HAP-1 (cell line): Measurements from ENCODE around the gene SHROOM3.
"Not testable (repeated sequence)": the region's sequence is repeated elsewhere in the genome, so short reads cannot be mapped to it uniquely, and the experiment has no call there.

Experiments
- DNase-seq, 2 experiments: peaks; one replicate each; pipeline ENCODE4 v3.0.0-alpha.2; 2016 to 2020; ENCODE audit warnings: low spot score in 2 of 2
- H3K27me3 ChIP-seq: fragments of 250-450 bp; sonication (Bioruptor Pico); 2 replicates; pipeline ENCODE4 v1.5.1; 2020; ENCODE audit warnings: low read depth, mild to moderate bottlenecking, moderate library complexity
- H3K36me3 ChIP-seq: fragments of 250-450 bp; sonication (Bioruptor Pico); replicated peaks from 2 replicates; pipeline ENCODE4 v1.5.1; 2020; ENCODE audit warnings: mild to moderate bottlenecking
- H3K4me1 ChIP-seq: fragments of 250-450 bp; sonication (Bioruptor Pico); 2 replicates; pipeline ENCODE4 v1.5.1; 2020; ENCODE audit warnings: mild to moderate bottlenecking
- H3K4me3 ChIP-seq: fragments of 250-450 bp; sonication (Bioruptor Pico); 2 replicates; pipeline ENCODE4 v1.5.1; 2020; ENCODE audit warnings: mild to moderate bottlenecking, moderate library complexity
- H3K9me3 ChIP-seq: fragments of 250-450 bp; sonication (Bioruptor Pico); 2 replicates; pipeline ENCODE4 v1.5.1; 2020; ENCODE audit warnings: mild to moderate bottlenecking, moderate library complexity
- in situ Hi-C: fragments of 300-500 bp; cut with MboI; formaldehyde crosslinking; loops from 3 replicates; pipeline ENCODE4 v1.14.3; 2020; ENCODE audit warnings: low sequenced_read_pairs, inconsistent platforms, mixed read lengths

SHROOM3 gene

GRCh38 chr4:76454073-76454472 lies 19.0 kb downstream of the SHROOM3 start:
- H3K4me3 ChIP-seq, H3K9me3 ChIP-seq, in situ Hi-C loops: not testable (repeated sequence)

DNA sequence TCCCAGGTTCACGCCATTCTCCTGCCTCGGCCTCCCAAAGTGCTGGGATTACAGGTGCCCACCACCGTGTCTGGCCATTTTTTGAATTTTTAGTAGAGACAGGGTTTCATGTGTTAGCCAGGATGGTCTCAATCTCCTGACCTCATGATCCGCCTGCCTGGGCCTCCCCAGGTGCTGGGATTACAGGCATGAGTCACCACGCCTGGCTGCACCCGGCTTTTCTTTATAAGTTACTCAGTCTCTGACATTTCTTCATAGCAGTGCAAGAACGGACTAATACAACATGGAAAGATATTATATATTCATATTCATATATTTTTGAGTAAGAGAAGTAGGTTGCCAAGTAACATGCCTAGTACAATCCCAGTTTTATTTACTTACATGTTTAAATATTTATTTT lies 22.9 kb downstream of the SHROOM3 start:
- DNase-seq, result peak in 1 of 2 experiments; percentile 63

More at GRCh38 chr4:76454073-76454472, 19.0 kb downstream of the SHROOM3 start:
- not testable (repeated sequence) for DNase-seq, H3K27me3 ChIP-seq, H3K36me3 ChIP-seq
- peaks cover 77% of the 10 kb centered on the region for H3K4me1 ChIP-seq

GRCh38 chr4:76458297-76458696 lies 23.3 kb downstream of the SHROOM3 start:
- no peak for DNase-seq
- H3K4me3 ChIP-seq, result no peak overlapping the region
- H3K9me3 ChIP-seq, result no peaks in the 10 kb centered on the region; the same call in 1 of the 2 replicates
- in situ Hi-C loops, result no loop called here
- no peaks in the 10 kb centered on the region; the same call in 1 of the 2 replicates for H3K36me3 ChIP-seq
- peaks cover 56% of the 10 kb centered on the region for H3K4me1 ChIP-seq
- no peaks in the 10 kb centered on the region for H3K27me3 ChIP-seq

More for the DNA sequence above, 22.9 kb downstream of the SHROOM3 start:
- Histone ChIP-seq H3K36me3 (no peaks in the 10 kb centered on the region; the same call in 1 of the 2 replicates), H3K27me3 (no peaks in the 10 kb centered on the region), H3K4me3 (no peak overlapping the region), H3K4me1 (peaks cover 56% of the 10 kb centered on the region), H3K9me3 (no peaks in the 10 kb centered on the region; the same call in 1 of the 2 replicates)
- in situ Hi-C loops, result no loop called here

DNA sequence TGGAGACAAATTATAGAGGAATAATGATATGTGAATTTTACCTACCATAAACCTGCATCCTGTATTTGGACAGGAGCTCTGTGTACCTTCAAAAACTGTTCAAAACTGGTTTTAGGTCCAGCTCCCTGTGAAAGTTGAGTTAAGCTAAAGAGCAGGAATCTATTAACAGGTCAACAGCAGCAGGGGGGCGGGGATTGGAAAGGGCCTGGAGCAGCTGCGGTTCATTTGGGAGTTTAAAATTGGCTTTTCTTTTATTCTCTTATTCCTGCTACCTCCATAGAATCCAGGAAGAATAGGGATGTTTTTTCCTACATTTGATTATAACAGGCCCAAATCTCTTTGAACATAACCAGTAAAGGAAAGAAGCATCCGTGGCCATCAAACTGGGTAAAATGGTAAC lies 23.8 kb downstream of the SHROOM3 start:
- H3K4me3 ChIP-seq, result no peak overlapping the region
- peak in 1 of 2 experiments; percentile 85 for DNase-seq
- in situ Hi-C loops, result no loop called here
- no peaks in the 10 kb centered on the region; the same call in 1 of the 2 replicates for H3K36me3 ChIP-seq
- peaks cover 56% of the 10 kb centered on the region for H3K4me1 ChIP-seq
- no peaks in the 10 kb centered on the region for H3K27me3 ChIP-seq
- H3K9me3 ChIP-seq, result peaks cover 4% of the 10 kb centered on the region

DNA sequence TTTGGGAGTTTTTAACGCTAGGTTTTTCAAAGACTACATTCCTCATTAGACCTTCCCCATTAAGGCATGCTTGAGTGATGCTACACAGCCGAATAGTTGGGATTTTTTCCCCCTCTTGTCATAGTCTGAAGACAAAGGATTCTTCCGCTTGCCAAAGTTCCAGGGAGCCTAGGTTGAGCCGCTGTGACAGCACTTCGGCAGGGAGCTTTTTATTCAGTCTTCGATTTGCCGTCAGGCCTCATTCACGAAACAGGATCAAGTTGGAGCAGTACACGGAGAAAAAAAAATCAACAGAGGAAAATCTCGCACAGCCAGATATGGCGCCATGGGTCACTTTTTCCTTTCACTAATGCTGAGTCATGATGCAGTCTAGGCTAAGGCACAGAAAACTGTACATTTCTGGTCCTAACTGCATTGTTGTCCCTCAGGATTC lies 24.3 kb downstream of the SHROOM3 start:
- H3K4me3 ChIP-seq, result peak overlapping the region; percentile 2; the same call in 1 of the 2 replicates
- H3K9me3 ChIP-seq, result peaks cover 9% of the 10 kb centered on the region
- in situ Hi-C loops, result no loop called here
- DNase-seq, result peak; percentile 77 to 92
- no peaks in the 10 kb centered on the region for H3K27me3 ChIP-seq
- H3K36me3 ChIP-seq, result no peaks in the 10 kb centered on the region; the same call in 1 of the 2 replicates
- peaks cover 55% of the 10 kb centered on the region for H3K4me1 ChIP-seq

DNA sequence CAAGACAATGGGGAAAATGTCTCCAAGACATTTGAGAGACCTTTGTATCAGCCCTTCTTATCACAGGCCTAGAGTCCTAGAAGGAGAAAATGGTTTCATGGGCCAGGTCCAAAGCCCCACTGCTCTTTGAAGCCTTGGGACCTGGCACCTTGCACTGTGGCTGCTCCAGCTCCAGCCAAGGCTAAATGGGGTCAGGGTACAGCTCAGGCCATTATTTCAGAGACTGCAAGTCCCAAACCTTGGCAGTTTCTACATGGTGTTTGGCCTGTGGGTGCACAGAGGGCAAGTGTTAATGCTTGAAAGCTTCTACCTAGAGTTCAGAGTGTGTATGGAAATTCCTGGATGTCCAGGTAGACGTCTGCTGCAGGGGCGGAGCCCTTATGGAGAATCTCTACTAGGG lies 28.5 kb downstream of the SHROOM3 start:
- DNase-seq, result no peak
- Histone ChIP-seq H3K4me1 (peaks cover 17% of the 10 kb centered on the region), H3K9me3 (peaks cover 13% of the 10 kb centered on the region), H3K4me3 (no peak overlapping the region), H3K27me3 (no peaks in the 10 kb centered on the region), H3K36me3 (no peaks in the 10 kb centered on the region; the same call in 1 of the 2 replicates)
- in situ Hi-C loops, result no loop called here

GRCh38 chr4:76470064-76470463 lies 35.0 kb downstream of the SHROOM3 start:
- Histone ChIP-seq H3K36me3 (no peaks in the 10 kb centered on the region), H3K27me3 (no peaks in the 10 kb centered on the region), H3K9me3 (peaks cover 2% of the 10 kb centered on the region; the same call in 1 of the 2 replicates), H3K4me3 (no peak overlapping the region), H3K4me1 (peaks cover 2% of the 10 kb centered on the region; the same call in 1 of the 2 replicates)
- DNase-seq, result no peak
- in situ Hi-C loops, result no loop called here

DNA sequence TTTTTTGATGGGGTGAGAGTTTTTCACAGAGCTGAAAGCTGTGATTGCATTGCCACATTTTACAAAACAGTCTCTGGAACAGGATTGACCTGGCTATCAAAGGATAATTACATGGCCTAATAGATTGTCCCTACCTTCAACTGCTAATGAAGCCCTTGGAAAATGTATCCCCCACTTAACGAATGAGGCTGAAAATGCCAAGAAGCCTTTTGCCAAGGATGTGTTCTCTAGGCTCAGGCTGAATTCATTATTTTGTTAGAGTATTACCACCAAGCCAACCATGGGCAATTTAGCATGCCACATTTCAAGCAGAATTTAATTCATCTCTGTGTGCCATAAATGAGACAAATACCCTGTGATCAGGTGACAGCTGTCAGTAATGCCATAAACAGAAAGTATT lies 35.5 kb downstream of the SHROOM3 start:
- Histone ChIP-seq H3K36me3 (no peaks in the 10 kb centered on the region), H3K4me3 (no peak overlapping the region), H3K27me3 (no peaks in the 10 kb centered on the region), H3K4me1 (peaks cover 7% of the 10 kb centered on the region), H3K9me3 (peaks cover 2% of the 10 kb centered on the region; the same call in 1 of the 2 replicates)
- in situ Hi-C loops, result no loop called here
- no peak for DNase-seq

- in situ Hi-C loops, result no loop called here
- peaks cover 20% of the 10 kb centered on the region for H3K4me1 ChIP-seq
These were observed 41.5 kb downstream of the SHROOM3 start for GRCh38 chr4:76476571-76476970.

GRCh38 chr4:76484654-76485053 lies 49.6 kb downstream of the SHROOM3 start:
- 0 out of 2 replicates have a peak, but pooled peaks cover 5% of the 10 kb centered on the region for H3K9me3 ChIP-seq
- no peaks in the 10 kb centered on the region for H3K36me3 ChIP-seq
- H3K27me3 ChIP-seq, result no peaks in the 10 kb centered on the region
- peak in 1 of 2 experiments; percentile 23 for DNase-seq
- H3K4me1 ChIP-seq, result peaks cover 41% of the 10 kb centered on the region
- H3K4me3 ChIP-seq, result no peak overlapping the region
- in situ Hi-C loops, result no loop called here

More at GRCh38 chr4:76476571-76476970, 41.5 kb downstream of the SHROOM3 start:
- peaks cover 5% of the 10 kb centered on the region; the same call in 1 of the 2 replicates for H3K9me3 ChIP-seq
- DNase-seq, result peak in 1 of 2 experiments; percentile 33
- H3K36me3 ChIP-seq, result no peaks in the 10 kb centered on the region
- H3K27me3 ChIP-seq, result no peaks in the 10 kb centered on the region
- H3K4me3 ChIP-seq, result no peak overlapping the region

GRCh38 chr4:76485450-76485849 lies 50.4 kb downstream of the SHROOM3 start:
- H3K9me3 ChIP-seq, result peaks cover 5% of the 10 kb centered on the region; the same call in 1 of the 2 replicates
- H3K27me3 ChIP-seq, result no peaks in the 10 kb centered on the region
- peak; percentile 72 to 93 for DNase-seq
- no peaks in the 10 kb centered on the region for H3K36me3 ChIP-seq
- H3K4me1 ChIP-seq, result peaks cover 46% of the 10 kb centered on the region
- no peak overlapping the region for H3K4me3 ChIP-seq
- in situ Hi-C loops, result no loop called here

- Histone ChIP-seq H3K27me3 (no peaks in the 10 kb centered on the region), H3K4me3 (no peak overlapping the region), H3K36me3 (no peaks in the 10 kb centered on the region), H3K4me1 (peaks cover 46% of the 10 kb centered on the region), H3K9me3 (peaks cover 3% of the 10 kb centered on the region; the same call in 1 of the 2 replicates)
- in situ Hi-C loops, result no loop called here
- no peak for DNase-seq
These were observed 51.7 kb downstream of the SHROOM3 start for GRCh38 chr4:76486588-76487276.

GRCh38 chr4:76487621-76488020 lies 52.6 kb downstream of the SHROOM3 start:
- Histone ChIP-seq H3K9me3 (peaks cover 3% of the 10 kb centered on the region; the same call in 1 of the 2 replicates), H3K36me3 (no peaks in the 10 kb centered on the region), H3K4me3 (no peak overlapping the region), H3K4me1 (peaks cover 46% of the 10 kb centered on the region), H3K27me3 (no peaks in the 10 kb centered on the region)
- in situ Hi-C loops, result no loop called here
- no peak for DNase-seq

DNA sequence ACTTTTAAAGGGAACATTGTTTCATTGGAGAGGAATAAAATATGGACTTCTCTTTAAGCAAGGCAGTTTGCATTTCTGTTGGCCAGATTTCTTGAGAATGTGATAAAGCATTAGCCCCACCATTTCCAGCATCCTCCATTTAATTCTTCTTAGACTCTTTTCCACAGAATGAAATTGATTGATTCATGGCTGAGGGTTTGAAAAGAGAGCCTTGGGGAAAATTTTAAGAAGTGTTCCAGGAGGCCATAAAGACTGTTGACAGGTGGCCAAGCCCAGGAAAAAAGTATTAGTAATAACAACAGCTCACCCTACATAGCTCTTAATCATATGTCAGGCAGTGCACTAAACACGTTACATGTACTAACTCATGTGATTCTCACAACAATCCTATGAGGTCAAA lies 53.4 kb downstream of the SHROOM3 start:
- Histone ChIP-seq H3K9me3 (peaks cover 3% of the 10 kb centered on the region; the same call in 1 of the 2 replicates), H3K27me3 (no peaks in the 10 kb centered on the region), H3K36me3 (no peaks in the 10 kb centered on the region), H3K4me3 (no peak overlapping the region), H3K4me1 (peaks cover 46% of the 10 kb centered on the region)
- DNase-seq, result peak in 1 of 2 experiments; percentile 29
- in situ Hi-C loops, result no loop called here
